Parathyroid adenoma (tissue), 2 donors: ENCODE results near the gene ZBTB20.

ENCODE experiments used
- H2AFZ ChIP-seq: fragments of 300-600 bp; sonication (generic); one replicate; pipeline ENCODE4 v1.7.0; 2017; ENCODE audit warnings: antibody characterized with exemption, mild to moderate bottlenecking
- H3K27ac ChIP-seq: fragments of 300-600 bp; sonication (generic); one replicate; pipeline ENCODE4 v1.7.0; 2017
- H3K27me3 ChIP-seq: fragments of 300-600 bp; sonication (generic); one replicate; pipeline ENCODE4 v1.7.0; 2017; ENCODE audit warnings: low read length; ENCODE audit not compliant: control insufficient read depth, insufficient read depth
- H3K36me3 ChIP-seq: fragments of 300-600 bp; sonication (generic); one replicate; pipeline ENCODE4 v1.7.0; 2017; ENCODE audit warnings: low read length; ENCODE audit not compliant: control insufficient read depth, insufficient read depth
- H3K4me1 ChIP-seq: fragments of 300-600 bp; sonication (generic); one replicate; pipeline ENCODE4 v1.7.0; 2017; ENCODE audit warnings: control low read depth
- H3K4me2 ChIP-seq: fragments of 300-600 bp; sonication (generic); one replicate; pipeline ENCODE4 v1.7.0; 2017; ENCODE audit warnings: low read length
- H3K4me3 ChIP-seq: fragments of 300-600 bp; sonication (generic); one replicate; pipeline ENCODE4 v1.7.0; 2017; ENCODE audit warnings: low read depth, low read length
- H3K79me2 ChIP-seq: fragments of 300-600 bp; sonication (generic); one replicate; pipeline ENCODE4 v1.7.0; 2017; ENCODE audit warnings: control low read depth
- H3K9ac ChIP-seq: fragments of 300-600 bp; sonication (generic); one replicate; pipeline ENCODE4 v1.7.0; 2017; ENCODE audit warnings: mild to moderate bottlenecking
- H3K9me3 ChIP-seq: fragments of 300-600 bp; sonication (generic); one replicate; pipeline ENCODE4 v1.7.0; 2017; ENCODE audit warnings: low read length; ENCODE audit not compliant: control insufficient read depth
- TF ChIP-seq, protein P1 (sequence below): fragments of 300-600 bp; sonication (generic); IDR thresholded peaks from one replicate; pipeline ENCODE4 v1.7.0; 2017; ENCODE audit warnings: antibody characterized with exemption, mild to moderate bottlenecking
- donor health status: primary hyperparathyroidism.

Gene ZBTB20

DNA sequence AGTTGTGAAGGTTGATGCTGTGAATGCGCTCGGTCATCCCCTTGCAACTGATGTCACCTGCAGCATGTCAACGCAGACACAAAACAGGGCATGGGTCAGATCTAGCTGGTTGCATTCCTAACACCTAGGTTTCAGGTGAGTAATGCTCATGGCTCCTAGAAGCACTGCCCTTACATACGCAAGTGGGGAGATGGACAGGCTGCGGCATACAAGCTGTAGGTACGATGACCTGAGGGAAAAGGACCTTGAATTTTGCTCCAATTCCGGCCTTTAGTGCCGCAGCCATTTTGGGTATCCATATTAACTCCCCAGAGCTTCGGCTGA lies 795.3 kb downstream of the ZBTB20 start:
- H3K4me2 ChIP-seq: no peak overlapping the region
- no peaks in the 10 kb centered on the region for H3K36me3 ChIP-seq
- no peak overlapping the region for H3K27ac ChIP-seq
- no peak overlapping the region for H2AFZ ChIP-seq
- no peaks in the 10 kb centered on the region for H3K79me2 ChIP-seq
- no peaks in the 10 kb centered on the region for H3K4me1 ChIP-seq
- no peaks in the 10 kb centered on the region for H3K9me3 ChIP-seq
- no peaks in the 10 kb centered on the region for H3K27me3 ChIP-seq
- no peak overlapping the region for H3K9ac ChIP-seq
- TF ChIP-seq, protein P1, sequence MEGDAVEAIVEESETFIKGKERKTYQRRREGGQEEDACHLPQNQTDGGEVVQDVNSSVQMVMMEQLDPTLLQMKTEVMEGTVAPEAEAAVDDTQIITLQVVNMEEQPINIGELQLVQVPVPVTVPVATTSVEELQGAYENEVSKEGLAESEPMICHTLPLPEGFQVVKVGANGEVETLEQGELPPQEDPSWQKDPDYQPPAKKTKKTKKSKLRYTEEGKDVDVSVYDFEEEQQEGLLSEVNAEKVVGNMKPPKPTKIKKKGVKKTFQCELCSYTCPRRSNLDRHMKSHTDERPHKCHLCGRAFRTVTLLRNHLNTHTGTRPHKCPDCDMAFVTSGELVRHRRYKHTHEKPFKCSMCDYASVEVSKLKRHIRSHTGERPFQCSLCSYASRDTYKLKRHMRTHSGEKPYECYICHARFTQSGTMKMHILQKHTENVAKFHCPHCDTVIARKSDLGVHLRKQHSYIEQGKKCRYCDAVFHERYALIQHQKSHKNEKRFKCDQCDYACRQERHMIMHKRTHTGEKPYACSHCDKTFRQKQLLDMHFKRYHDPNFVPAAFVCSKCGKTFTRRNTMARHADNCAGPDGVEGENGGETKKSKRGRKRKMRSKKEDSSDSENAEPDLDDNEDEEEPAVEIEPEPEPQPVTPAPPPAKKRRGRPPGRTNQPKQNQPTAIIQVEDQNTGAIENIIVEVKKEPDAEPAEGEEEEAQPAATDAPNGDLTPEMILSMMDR: no peak
- no peak overlapping the region for H3K4me3 ChIP-seq

DNA sequence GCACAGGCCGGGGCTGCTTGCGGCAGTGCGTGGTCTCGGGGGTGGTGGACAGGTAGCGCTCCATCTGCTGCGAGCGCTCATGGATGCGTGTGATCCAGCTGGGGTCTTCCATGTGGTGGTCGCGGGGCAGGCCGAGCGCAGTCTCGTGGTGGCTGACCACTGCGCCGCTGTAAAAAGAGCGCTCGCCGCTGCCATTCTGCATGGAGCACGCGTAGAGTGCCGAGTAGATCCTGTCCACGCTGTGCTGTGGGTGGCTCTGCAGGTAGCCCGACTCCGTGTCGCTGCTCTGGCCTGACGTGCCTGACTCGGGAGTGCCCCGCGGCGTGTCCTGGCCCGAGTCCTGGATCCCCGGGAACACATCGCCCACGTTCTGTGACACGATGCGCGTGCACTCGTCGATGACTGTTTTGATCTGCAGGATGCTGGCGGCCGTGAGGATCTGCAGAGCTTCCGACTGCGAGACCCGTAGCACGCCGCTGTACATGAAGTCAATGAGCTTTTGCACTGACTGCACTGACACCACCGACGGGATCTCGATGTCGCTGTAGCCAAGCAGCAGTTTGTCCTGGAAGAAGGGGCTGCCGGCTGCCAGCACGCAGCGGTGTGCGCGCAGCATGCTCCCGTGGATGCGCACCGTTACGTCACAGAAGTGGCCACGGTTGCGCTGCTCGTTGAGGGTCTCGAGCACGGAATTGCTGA lies 795.8 kb downstream of the ZBTB20 start:
- Histone ChIP-seq H3K36me3 (no peaks in the 10 kb centered on the region), H3K4me1 (no peaks in the 10 kb centered on the region), H3K27me3 (no peaks in the 10 kb centered on the region), H3K4me3 (no peak overlapping the region), H3K79me2 (no peaks in the 10 kb centered on the region), H3K9ac (no peak overlapping the region), H3K4me2 (no peak overlapping the region), H2AFZ (no peak overlapping the region), H3K9me3 (no peaks in the 10 kb centered on the region), H3K27ac (no peak overlapping the region)
- TF ChIP-seq, protein P1: no peak

DNA sequence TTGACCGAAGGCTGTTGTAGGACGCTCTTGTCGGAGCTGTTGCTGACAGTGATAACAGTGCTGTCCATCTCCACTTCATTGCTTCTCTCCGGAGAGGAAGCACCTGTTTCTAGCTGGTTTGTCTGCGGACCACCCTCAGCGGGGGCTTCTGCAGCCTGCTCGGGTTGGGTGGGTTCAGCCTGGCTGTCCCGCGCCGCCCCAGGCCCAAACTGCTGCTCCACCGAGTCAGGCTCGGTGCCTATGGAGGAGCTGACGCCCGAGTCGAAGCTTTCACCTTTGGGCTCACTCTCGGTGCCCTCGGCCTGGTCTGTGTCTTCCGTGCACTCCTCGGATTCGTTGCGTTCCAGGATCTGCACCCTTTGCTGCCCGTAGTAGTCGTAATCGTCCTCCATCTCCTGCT lies 796.4 kb downstream of the ZBTB20 start:
- Histone ChIP-seq H2AFZ (no peak overlapping the region), H3K9ac (no peak overlapping the region), H3K9me3 (no peaks in the 10 kb centered on the region), H3K27ac (no peak overlapping the region), H3K79me2 (no peaks in the 10 kb centered on the region), H3K4me1 (no peaks in the 10 kb centered on the region), H3K27me3 (no peaks in the 10 kb centered on the region), H3K4me2 (no peak overlapping the region), H3K4me3 (no peak overlapping the region), H3K36me3 (no peaks in the 10 kb centered on the region)
- TF ChIP-seq, protein P1: no peak

DNA sequence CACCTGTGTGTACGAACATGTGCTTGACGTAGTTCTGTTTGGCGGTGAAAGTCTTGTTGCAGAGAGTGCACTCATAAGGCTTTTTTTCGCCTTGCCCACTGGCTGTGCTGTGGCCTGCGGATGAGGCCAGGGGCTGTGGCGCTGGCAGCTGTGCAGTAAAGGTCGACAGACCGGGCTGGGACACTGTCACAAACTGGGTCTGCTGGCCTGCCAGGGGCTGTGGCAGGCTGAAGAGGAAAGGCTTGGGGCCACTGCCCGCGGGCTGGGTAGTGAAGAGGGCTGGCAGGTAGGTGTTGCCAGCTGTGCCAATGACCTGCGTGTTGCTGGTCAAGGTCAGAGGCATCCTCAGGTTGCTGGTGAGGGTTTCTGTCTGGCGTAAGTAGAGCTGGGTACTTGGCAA lies 796.8 kb downstream of the ZBTB20 start:
- H3K36me3 ChIP-seq: no peaks in the 10 kb centered on the region
- H3K4me2 ChIP-seq: no peak overlapping the region
- H3K27ac ChIP-seq: no peak overlapping the region
- H3K4me1 ChIP-seq: no peaks in the 10 kb centered on the region
- no peaks in the 10 kb centered on the region for H3K79me2 ChIP-seq
- TF ChIP-seq, protein P1: no peak
- H3K4me3 ChIP-seq: no peak overlapping the region
- H3K9ac ChIP-seq: no peak overlapping the region
- H3K9me3 ChIP-seq: no peaks in the 10 kb centered on the region
- no peak overlapping the region for H2AFZ ChIP-seq
- H3K27me3 ChIP-seq: no peaks in the 10 kb centered on the region

DNA sequence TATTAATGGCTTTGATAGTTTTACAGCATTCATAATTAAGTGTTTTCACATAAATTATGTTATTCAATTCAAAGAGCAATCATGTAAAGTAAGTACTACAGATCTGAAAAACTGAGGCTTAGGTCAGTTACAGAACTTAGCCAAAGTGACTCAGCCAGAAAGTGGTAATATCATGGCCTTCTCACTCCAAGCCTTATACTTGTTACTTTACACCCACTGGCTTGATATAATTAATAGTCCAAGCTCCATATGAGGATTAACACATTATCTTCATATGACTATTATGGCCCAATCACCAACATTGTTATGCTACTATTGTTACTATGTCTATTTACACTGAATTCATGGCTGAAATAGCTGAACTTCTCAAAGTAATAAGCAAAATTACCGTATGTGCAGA lies 802.6 kb downstream of the ZBTB20 start:
- H3K36me3 ChIP-seq: no peaks in the 10 kb centered on the region
- H3K4me3 ChIP-seq: no peak overlapping the region
- H3K79me2 ChIP-seq: no peaks in the 10 kb centered on the region
- H3K4me2 ChIP-seq: no peak overlapping the region
- no peaks in the 10 kb centered on the region for H3K9me3 ChIP-seq
- no peaks in the 10 kb centered on the region for H3K27me3 ChIP-seq
- no peak overlapping the region for H3K9ac ChIP-seq
- no peak overlapping the region for H3K27ac ChIP-seq
- TF ChIP-seq, protein P1: no peak
- H2AFZ ChIP-seq: no peak overlapping the region
- no peaks in the 10 kb centered on the region for H3K4me1 ChIP-seq
